Fibroblast of the aortic adventitia (primary cell): ENCODE measurements around the gene ZC2HC1B. TPM values are rescaled to one million over a fixed set of nuclear protein-coding genes. Genes with fewer than 3 reads are reported as not detected.
"Not testable (repeated sequence)": the region's sequence is repeated elsewhere in the genome, so short reads cannot be mapped to it uniquely, and the experiment has no call there.

Source experiments
- DNase-seq: peaks from one replicate; pipeline ENCODE4 v3.0.0-alpha.2; 2010; ENCODE audit warnings: low read depth
- H3K4me3 ChIP-seq: 2 replicates; pipeline ENCODE4 v1.5.1; 2011; ENCODE audit warnings: low read depth, mild to moderate bottlenecking, control low read depth, low read length, moderate library complexity
- CTCF ChIP-seq: IDR thresholded peaks from 2 replicates; pipeline ENCODE4 v1.5.1; 2011; ENCODE audit warnings: mild to moderate bottlenecking, low read length, control low read depth, inconsistent platforms; ENCODE audit not compliant: insufficient read depth
- total RNA-seq: library from RNA; depleted of rRNA; stranded (reverse); fragments of >200 nt; gene quantifications from 2 replicates; pipeline ENCODE4 v1.2.3, GENCODE V29; 2012; ENCODE audit warnings: low replicate concordance

Gene ZC2HC1B
- total RNA-seq, 1 donor, result not detected

DNA sequence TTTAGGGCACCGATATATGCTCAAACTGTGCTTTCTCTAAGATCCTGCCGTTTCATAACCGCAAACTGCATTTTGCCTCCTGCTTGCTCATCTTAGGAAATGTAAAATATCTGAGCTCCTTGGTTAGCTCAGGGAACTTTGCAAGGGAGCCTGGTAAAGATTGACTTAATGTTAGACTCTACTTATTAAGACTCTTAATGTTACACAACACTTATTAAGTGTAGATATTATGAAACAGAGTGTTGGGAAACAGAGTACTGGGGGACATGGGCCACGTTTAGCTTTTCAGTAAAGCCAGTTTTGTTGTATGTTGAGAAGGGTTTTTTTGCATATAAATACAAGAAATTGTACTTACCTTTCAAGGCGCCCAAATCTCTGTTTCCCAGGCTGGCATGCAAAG is 19.2 kb upstream of the ZC2HC1B start:
- no peak for TF ChIP-seq CTCF
- no peak overlapping the region for H3K4me3 ChIP-seq
- no peak for DNase-seq

DNA sequence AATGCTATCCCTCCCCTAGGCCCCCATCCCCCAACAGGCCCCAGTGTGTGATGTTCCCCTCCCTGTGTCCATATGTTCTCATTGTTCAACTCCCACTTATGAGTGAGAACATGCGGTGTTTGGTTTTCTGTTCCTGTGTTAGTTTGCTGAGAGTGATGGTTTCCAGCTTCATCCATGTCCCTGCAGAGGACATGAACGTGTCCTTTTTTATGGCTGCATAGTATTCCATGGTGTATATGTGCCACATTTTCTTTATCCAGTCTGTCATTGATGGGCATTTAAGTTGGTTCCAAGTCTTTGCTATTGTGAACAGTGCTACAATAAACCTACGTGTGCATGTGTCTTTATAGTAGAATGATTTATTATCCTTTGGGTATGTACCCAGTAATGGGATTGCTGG is 12.6 kb upstream of the ZC2HC1B start:
- H3K4me3 ChIP-seq, DNase-seq: not testable (repeated sequence)

DNA sequence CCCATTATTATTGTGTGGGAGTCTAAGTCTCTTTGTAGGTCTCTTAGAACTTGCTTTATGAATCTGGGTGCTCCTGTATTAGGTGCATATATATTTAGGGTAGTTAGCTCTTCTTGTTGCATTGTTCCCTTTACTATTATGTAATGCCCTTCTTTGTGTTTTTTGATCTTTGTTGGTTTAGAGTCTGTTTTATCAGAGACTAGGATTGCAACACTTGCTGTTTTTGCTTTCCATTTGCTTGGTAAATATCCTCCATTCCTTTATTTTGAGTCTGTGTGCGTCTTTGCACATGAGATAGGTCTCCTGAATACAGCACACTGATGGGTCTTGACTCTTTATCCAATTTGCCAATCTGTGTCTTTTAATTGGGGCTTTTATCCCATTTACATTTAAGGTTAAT is 9.2 kb upstream of the ZC2HC1B start:
- not testable (repeated sequence) for H3K4me3 ChIP-seq, DNase-seq

DNA sequence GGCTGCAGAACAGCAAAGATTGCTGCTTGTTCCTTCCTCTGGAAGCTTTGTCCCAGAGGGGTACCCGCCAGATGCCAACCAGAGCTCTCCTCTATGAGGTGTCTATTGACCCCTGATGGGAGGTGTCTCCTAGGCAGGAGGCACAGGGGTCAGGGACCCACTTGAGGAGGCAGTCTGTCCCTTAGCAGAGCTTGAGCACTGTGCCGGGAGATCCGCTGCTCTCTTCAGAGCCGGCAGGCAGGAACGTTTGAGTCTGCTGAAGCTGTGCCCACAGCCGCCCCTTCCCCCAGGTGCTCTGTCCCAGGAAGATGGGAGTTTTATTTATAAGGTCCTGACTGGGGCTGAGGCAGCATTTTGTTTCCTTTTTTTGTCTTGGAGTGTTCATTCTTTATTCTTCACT is 7.5 kb upstream of the ZC2HC1B start:
- not testable (repeated sequence) for DNase-seq, H3K4me3 ChIP-seq

- no peak for DNase-seq
- H3K4me3 ChIP-seq, result no peak overlapping the region
- TF ChIP-seq CTCF, result no peak
Measured at GRCh38 chr6:143857651-143858050, 6.6 kb upstream of the ZC2HC1B start.

DNA sequence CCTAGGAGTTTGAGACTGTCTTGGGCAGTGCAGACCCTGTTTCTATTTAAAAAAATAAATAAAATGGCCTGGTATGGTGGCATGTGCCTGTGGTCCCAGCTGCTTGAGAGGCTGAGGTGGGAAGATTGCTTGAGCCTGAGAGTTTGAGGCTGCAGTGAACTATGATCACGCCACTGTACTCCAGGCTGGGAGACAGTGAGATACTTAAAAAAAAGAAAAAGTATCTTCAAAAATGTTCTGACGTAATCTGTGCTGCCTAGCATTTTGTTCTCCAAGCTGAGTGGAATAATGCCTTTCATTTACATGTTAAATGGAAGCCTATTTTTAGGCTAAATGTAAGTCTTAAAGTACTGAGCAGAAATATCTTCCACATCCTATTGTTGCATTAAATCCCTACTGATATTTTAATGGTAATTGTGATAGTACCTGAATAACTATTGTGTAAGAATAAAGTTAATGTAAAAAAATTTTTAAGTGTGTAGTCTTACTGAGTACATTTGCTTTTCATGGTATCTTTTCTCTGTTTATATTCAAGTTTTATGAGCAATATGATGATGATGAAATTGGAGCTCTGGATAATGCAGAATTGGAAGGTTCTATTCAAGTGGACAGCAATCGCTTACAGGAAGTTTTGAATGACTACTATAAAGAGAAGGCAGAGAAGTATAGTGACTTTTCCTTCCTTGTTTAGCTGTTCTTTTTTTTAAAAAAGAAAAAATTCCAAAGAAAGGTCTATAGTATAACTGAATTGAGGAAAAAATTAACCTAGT is 4.2 kb upstream of the ZC2HC1B start:
- no peak for TF ChIP-seq CTCF
- no peak for DNase-seq
- no peak overlapping the region for H3K4me3 ChIP-seq

GRCh38 chr6:143863771-143864170 is 503 bp upstream of the ZC2HC1B start:
- TF ChIP-seq CTCF, result no peak
- DNase-seq, result no peak
- H3K4me3 ChIP-seq, result no peak overlapping the region

DNA sequence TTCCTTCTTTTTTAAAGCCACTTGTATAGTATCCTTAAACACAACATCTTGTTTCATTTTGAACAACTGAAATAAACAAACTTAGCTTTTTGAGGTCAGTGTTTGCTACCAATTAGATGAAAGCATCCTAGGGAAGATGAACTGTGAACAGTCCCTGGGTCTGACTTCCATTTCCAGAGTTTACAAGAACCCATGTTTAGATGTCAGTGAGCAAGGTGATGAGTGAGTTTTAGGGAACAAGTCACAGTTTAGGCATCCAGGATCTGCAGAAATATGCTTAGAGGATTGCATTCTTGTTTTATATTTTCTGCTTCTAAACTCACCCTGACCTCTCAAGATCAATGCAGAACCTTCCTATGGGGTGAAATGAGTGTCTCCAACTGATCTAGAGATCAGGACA is 3.0 kb downstream of the ZC2HC1B start:
- no peak overlapping the region for H3K4me3 ChIP-seq
- no peak for DNase-seq
- TF ChIP-seq CTCF, result no peak

DNA sequence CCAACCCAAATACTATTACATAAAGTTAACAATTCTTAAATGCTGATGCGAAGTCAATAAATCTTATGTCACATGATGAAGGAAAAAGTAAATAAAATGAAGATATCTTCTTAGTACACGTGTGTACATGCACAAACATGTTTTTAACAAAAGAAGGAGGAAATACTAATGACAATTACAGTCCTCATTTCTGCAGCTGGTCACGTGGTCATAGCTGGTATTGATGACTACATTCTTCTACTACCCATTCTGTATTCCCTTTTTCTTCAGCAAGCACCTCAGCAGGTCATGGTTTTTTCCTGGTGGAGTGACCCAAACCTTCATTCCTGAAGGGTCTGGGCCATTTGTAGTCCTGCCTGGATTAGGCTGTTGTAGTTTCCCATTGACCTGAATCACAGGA is 4.5 kb downstream of the ZC2HC1B start:
- H3K4me3 ChIP-seq, result not testable (repeated sequence)

GRCh38 chr6:143871202-143871730 is 7.0 kb downstream of the ZC2HC1B start:
- H3K4me3 ChIP-seq, DNase-seq: not testable (repeated sequence)

More for the DNA sequence above, 4.5 kb downstream of the ZC2HC1B start:
- not testable (repeated sequence) for DNase-seq
